ENCODE measurements around the gene MT4. TPM values are rescaled to one million over a fixed set of nuclear protein-coding genes. Genes with fewer than 3 reads are reported as not detected.

The MT4 gene
- total RNA-seq, 1 experiment from 2014 or later: not detected

DNA sequence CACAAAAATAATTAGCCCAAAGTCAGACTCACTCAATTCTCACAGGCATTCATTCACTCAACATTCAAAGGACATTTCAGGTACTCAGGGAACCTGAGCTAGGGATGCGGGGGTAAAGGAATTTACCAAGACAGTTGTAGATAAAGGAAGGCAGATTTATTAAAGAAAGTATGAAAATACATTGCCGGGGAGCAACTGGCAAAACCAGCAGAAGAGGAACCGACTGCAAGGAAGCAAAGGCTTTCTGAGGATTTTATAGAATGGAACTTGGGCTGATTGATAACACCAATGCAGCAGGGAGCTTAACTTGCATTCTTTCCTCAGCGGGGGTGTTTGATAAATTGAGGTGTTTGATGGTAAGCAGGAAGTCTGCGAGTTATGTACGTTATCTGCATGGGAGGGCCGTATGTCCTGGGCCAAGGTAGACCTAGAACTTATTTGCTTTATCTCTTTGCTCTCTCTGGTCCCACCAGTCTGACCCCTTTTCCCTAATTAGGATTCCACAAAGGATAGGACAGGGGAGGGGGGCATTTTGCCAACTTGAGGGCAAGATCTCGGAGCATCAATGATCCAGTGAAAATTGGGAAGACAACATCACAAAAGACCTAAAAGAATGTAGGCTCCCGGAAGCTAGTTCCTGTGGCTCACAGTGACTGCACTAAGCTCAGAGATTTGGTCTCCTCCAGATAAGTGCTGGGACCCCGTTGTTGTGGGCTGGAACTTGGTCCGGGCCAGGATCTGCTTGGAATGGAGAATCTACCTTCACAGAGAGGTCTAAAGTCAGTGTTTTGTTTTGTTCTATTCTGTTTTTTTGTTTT is 18.7 kb downstream of the MT4 start:
- no peaks in the 10 kb centered on the region for H3K36me3 ChIP-seq (ENCODE audit: low read depth, low read length)
- H3K4me2 ChIP-seq (ENCODE audit: low read length): no peak overlapping the region
- no TSS peak for BruUV-seq (replicated peaks)
- no peaks in the 10 kb centered on the region for H3K79me2 ChIP-seq (ENCODE audit: low read length)
- no peak overlapping the region for H3K27ac ChIP-seq (ENCODE audit: low read length)
- no peak overlapping the region for H3K4me3 ChIP-seq (ENCODE audit: low read length)
- TF ChIP-seq EZH2 (IDR thresholded peaks at IDR 0.05; ENCODE audit: low read length, unreplicated experiment): no peak
- TF ChIP-seq, protein P1, sequence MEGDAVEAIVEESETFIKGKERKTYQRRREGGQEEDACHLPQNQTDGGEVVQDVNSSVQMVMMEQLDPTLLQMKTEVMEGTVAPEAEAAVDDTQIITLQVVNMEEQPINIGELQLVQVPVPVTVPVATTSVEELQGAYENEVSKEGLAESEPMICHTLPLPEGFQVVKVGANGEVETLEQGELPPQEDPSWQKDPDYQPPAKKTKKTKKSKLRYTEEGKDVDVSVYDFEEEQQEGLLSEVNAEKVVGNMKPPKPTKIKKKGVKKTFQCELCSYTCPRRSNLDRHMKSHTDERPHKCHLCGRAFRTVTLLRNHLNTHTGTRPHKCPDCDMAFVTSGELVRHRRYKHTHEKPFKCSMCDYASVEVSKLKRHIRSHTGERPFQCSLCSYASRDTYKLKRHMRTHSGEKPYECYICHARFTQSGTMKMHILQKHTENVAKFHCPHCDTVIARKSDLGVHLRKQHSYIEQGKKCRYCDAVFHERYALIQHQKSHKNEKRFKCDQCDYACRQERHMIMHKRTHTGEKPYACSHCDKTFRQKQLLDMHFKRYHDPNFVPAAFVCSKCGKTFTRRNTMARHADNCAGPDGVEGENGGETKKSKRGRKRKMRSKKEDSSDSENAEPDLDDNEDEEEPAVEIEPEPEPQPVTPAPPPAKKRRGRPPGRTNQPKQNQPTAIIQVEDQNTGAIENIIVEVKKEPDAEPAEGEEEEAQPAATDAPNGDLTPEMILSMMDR (conservative IDR thresholded peaks at IDR 0.05; ENCODE audit: low read depth, low read length): no peak
- TF ChIP-seq EZH2phosphoT487 (IDR thresholded peaks at IDR 0.05; ENCODE audit: borderline replicate concordance, low read length): no peak
- ChIA-PET CTCF (no interaction called here), POLR2A (ENCODE audit: unreplicated experiment) (no interaction called here)
- ATAC-seq: no peak
- no peak for DNase-seq
- H3K9me2 ChIP-seq (replicated peaks; ENCODE audit: low read length): no peaks in the 10 kb centered on the region
- intact Hi-C loops (cut with micrococcal nuclease): no loop called here
- no peak overlapping the region for H2AFZ ChIP-seq (ENCODE audit: low read length)
- no peaks in the 10 kb centered on the region for H4K20me1 ChIP-seq (ENCODE audit: low read length)
- H3K9ac ChIP-seq (ENCODE audit: low read length): no peak overlapping the region
- no peaks in the 10 kb centered on the region for H3K4me1 ChIP-seq (ENCODE audit: insufficient read depth, low read length)
- H3F3A ChIP-seq (ENCODE audit: low read length, unreplicated experiment): no peaks in the 10 kb centered on the region
- H3K27me3 ChIP-seq (ENCODE audit: low read length): no peaks in the 10 kb centered on the region
- H3K9me3 ChIP-seq (ENCODE audit: low read length): no peaks in the 10 kb centered on the region

GRCh38 chr16:56584276-56584675 is 19.4 kb downstream of the MT4 start:
- ATAC-seq: no peak
- POLR2A ChIA-PET (ENCODE audit: unreplicated experiment): no interaction called here
- intact Hi-C loops (cut with micrococcal nuclease): no loop called here

More at GRCh38 chr16:56584276-56584675, 19.4 kb downstream of the MT4 start:
- Histone ChIP-seq H3K9me3 (ENCODE audit: low read length) (no peaks in the 10 kb centered on the region), H3K4me1 (ENCODE audit: insufficient read depth, low read length) (no peaks in the 10 kb centered on the region), H3K36me3 (ENCODE audit: low read depth, low read length) (no peaks in the 10 kb centered on the region), H3K9ac (ENCODE audit: low read length) (no peak overlapping the region), H3K79me2 (ENCODE audit: low read length) (no peaks in the 10 kb centered on the region), H3K4me3 (ENCODE audit: low read length) (no peak overlapping the region), H3F3A (ENCODE audit: low read length, unreplicated experiment) (no peaks in the 10 kb centered on the region), H3K9me2 (replicated peaks; ENCODE audit: low read length) (no peaks in the 10 kb centered on the region), H2AFZ (ENCODE audit: low read length) (no peak overlapping the region), H3K4me2 (ENCODE audit: low read length) (no peak overlapping the region), H4K20me1 (ENCODE audit: low read length) (no peaks in the 10 kb centered on the region), H3K27ac (ENCODE audit: low read length) (no peak overlapping the region), H3K27me3 (ENCODE audit: low read length) (0 out of 2 replicates have a peak, but pooled peaks cover 5% of the 10 kb centered on the region)
- CTCF ChIA-PET: no interaction called here
- DNase-seq: no peak
- BruUV-seq (replicated peaks): no TSS peak
- TF ChIP-seq EZH2 (IDR thresholded peaks at IDR 0.05; ENCODE audit: low read length, unreplicated experiment) (no peak), EZH2phosphoT487 (IDR thresholded peaks at IDR 0.05; ENCODE audit: borderline replicate concordance, low read length) (no peak)
- TF ChIP-seq, protein P1 (conservative IDR thresholded peaks at IDR 0.05; ENCODE audit: low read depth, low read length): no peak
